Neural cell (in vitro differentiated cells): Measurements from ENCODE around the gene TROAP. TPM values are rescaled to one million over a fixed set of nuclear protein-coding genes. Genes with fewer than 3 reads are reported as not detected.

Experiments used
- H2AFZ ChIP-seq: fragments of 200-600, 300-800 bp; sonication (generic), shearing (Covaris generic); 2 replicates; pipeline ENCODE4 v1.6.0; 2014; ENCODE audit warnings: low read depth, mild to moderate bottlenecking, antibody characterized with exemption, low read length, moderate library complexity
- H3F3A ChIP-seq: fragments of 200-600 bp; shearing (Covaris generic); 2 replicates; pipeline ENCODE4 v1.6.1; 2016; ENCODE audit warnings: mild to moderate bottlenecking, moderate library complexity, mixed read lengths, antibody characterized with exemption, low read length; ENCODE audit not compliant: insufficient read depth, poor library complexity, severe bottlenecking
- H3K27ac ChIP-seq: fragments of 200-600, 300-800 bp; sonication (generic), shearing (Covaris generic); 2 replicates; pipeline ENCODE4 v1.5.1; 2014; ENCODE audit warnings: mild to moderate bottlenecking, low read length, moderate library complexity
- H3K27me3 ChIP-seq: fragments of 300-800, 200-600 bp; sonication (generic), shearing (Covaris generic); 2 replicates; pipeline ENCODE4 v1.6.0; 2014; ENCODE audit warnings: mild to moderate bottlenecking, low read depth, low read length, moderate library complexity; ENCODE audit not compliant: insufficient read depth
- H3K36me3 ChIP-seq: fragments of 300-800, 200-600 bp; sonication (generic), shearing (Covaris generic); 2 replicates; pipeline ENCODE4 v1.5.1; 2014; ENCODE audit warnings: mild to moderate bottlenecking, antibody characterized with exemption, low read length, moderate library complexity; ENCODE audit not compliant: insufficient read depth
- H3K4me2 ChIP-seq: fragments of 300-800, 200-600 bp; sonication (generic), shearing (Covaris generic); 2 replicates; pipeline ENCODE4 v1.6.0; 2014; ENCODE audit warnings: mild to moderate bottlenecking, low read length
- H3K4me3 ChIP-seq: fragments of 300-800, 200-600 bp; sonication (generic), shearing (Covaris generic); 2 replicates; pipeline ENCODE4 v1.5.1; 2014; ENCODE audit warnings: mild to moderate bottlenecking, low read length, moderate library complexity
- H3K79me2 ChIP-seq: fragments of 200-600 bp; shearing (Covaris generic); replicated peaks from 2 replicates; pipeline ENCODE4 v1.6.0; 2014; ENCODE audit warnings: mild to moderate bottlenecking, low read length, moderate library complexity; ENCODE audit not compliant: insufficient read depth
- H3K9ac ChIP-seq: fragments of 300-800, 200-600 bp; sonication (generic), shearing (Covaris generic); 2 replicates; pipeline ENCODE4 v1.6.1; 2016; ENCODE audit warnings: mild to moderate bottlenecking, low read length, mixed read lengths
- H3K9me2 ChIP-seq: fragments of 200-600 bp; shearing (Covaris generic); 2 replicates; pipeline ENCODE4 v1.6.1; 2016; ENCODE audit warnings: mild to moderate bottlenecking, low read length, mixed read lengths; ENCODE audit not compliant: insufficient read depth
- H3K9me3 ChIP-seq: fragments of 200-600, 300-800 bp; sonication (generic), shearing (Covaris generic); 2 replicates; pipeline ENCODE4 v1.6.1; 2016; ENCODE audit warnings: mild to moderate bottlenecking, mixed run types, low read length, moderate library complexity, mixed read lengths
- H4K20me1 ChIP-seq: fragments of 200-600 bp; shearing (Covaris generic); 2 replicates; pipeline ENCODE4 v1.6.1; 2016; ENCODE audit warnings: mild to moderate bottlenecking, mixed run types; ENCODE audit not compliant: insufficient read depth
- EP300 ChIP-seq: fragments of 450-650 bp; conservative IDR thresholded peaks from 2 replicates; pipeline ENCODE4 v1.6.1; 2014; ENCODE audit warnings: antibody characterized with exemption, mild to moderate bottlenecking, moderate library complexity; ENCODE audit not compliant: poor library complexity, severe bottlenecking
- EZH2 ChIP-seq: fragments of 200-600, 300-800 bp; shearing (Covaris generic), sonication (generic); IDR thresholded peaks from 2 replicates; pipeline ENCODE4 v1.6.1; 2014; ENCODE audit warnings: antibody characterized with exemption, low read length, borderline replicate concordance, mild to moderate bottlenecking; ENCODE audit not compliant: insufficient read depth, poor library complexity, severe bottlenecking
- MXI1 ChIP-seq: fragments of 450-650 bp; conservative IDR thresholded peaks from 2 replicates; pipeline ENCODE4 v1.6.1; 2014; ENCODE audit warnings: antibody characterized with exemption, mild to moderate bottlenecking; ENCODE audit not compliant: poor library complexity, severe bottlenecking
- POLR2AphosphoS5 ChIP-seq: IDR thresholded peaks from 2 replicates; pipeline ENCODE4 v1.6.1; 2012
- RAD21 ChIP-seq: fragments of 450-650 bp; conservative IDR thresholded peaks from 2 replicates; pipeline ENCODE4 v1.6.1; 2014; ENCODE audit warnings: antibody characterized with exemption, mild to moderate bottlenecking, moderate library complexity
- SMC3 ChIP-seq: fragments of 450-650 bp; conservative IDR thresholded peaks from 2 replicates; pipeline ENCODE4 v1.6.1; 2014; ENCODE audit warnings: antibody characterized with exemption, mild to moderate bottlenecking, moderate library complexity; ENCODE audit not compliant: poor library complexity
- TAF1 ChIP-seq: IDR thresholded peaks from 2 replicates; pipeline ENCODE4 v1.6.1; 2012; ENCODE audit warnings: low read depth
- polyA plus RNA-seq: library from polyadenylated mRNA; depleted of rRNA; stranded (reverse); fragments of >200 nt; gene quantifications from 2 replicates; pipeline ENCODE4 v1.2.3, GENCODE V29; 2014
- TF ChIP-seq, protein P1 (sequence below): fragments of 450-650 bp; IDR thresholded peaks from 2 replicates; pipeline ENCODE4 v1.5.1; 2014; ENCODE audit warnings: antibody characterized with exemption, mild to moderate bottlenecking, moderate library complexity; ENCODE audit not compliant: poor library complexity, severe bottlenecking
- TF ChIP-seq, protein P2 (sequence below): IDR thresholded peaks from 2 replicates; pipeline ENCODE4 v1.6.1; 2012; ENCODE audit warnings: borderline replicate concordance

The TROAP gene
- polyA plus RNA-seq, 1 donor from 2014 or later: 1.3 TPM

DNA sequence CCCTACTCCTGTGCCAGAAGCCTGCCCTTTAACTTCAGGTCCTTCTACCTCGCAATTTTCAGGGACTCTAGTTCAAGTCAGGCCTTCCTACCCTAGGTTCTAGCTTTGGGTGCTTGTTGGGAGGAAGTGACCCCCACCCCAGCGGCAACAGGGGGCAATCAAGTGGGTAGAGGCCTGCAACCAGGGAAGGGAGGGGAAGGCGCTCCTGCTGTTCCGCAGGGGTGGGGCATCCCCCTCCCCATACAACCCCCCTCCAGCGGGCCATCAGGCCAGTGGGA, 28.3 kb upstream of the TROAP start:
- Histone ChIP-seq H3K4me3 (no peak overlapping the region), H4K20me1 (no peaks in the 10 kb centered on the region), H3K9me2 (no peaks in the 10 kb centered on the region), H3K27me3 (peaks cover 63% of the 10 kb centered on the region), H3F3A (no peaks in the 10 kb centered on the region), H3K9ac (no peak overlapping the region), H3K79me2 (no peaks in the 10 kb centered on the region), H3K4me2 (no peak overlapping the region), H3K27ac (no peak overlapping the region), H2AFZ (no peak overlapping the region), H3K9me3 (no peaks in the 10 kb centered on the region), H3K36me3 (no peaks in the 10 kb centered on the region)
- no peak for TF ChIP-seq RAD21
- no peak for TF ChIP-seq POLR2AphosphoS5
- TF ChIP-seq SMC3: no peak
- TF ChIP-seq MXI1: no peak
- TF ChIP-seq TAF1: no peak
- TF ChIP-seq, protein P1, sequence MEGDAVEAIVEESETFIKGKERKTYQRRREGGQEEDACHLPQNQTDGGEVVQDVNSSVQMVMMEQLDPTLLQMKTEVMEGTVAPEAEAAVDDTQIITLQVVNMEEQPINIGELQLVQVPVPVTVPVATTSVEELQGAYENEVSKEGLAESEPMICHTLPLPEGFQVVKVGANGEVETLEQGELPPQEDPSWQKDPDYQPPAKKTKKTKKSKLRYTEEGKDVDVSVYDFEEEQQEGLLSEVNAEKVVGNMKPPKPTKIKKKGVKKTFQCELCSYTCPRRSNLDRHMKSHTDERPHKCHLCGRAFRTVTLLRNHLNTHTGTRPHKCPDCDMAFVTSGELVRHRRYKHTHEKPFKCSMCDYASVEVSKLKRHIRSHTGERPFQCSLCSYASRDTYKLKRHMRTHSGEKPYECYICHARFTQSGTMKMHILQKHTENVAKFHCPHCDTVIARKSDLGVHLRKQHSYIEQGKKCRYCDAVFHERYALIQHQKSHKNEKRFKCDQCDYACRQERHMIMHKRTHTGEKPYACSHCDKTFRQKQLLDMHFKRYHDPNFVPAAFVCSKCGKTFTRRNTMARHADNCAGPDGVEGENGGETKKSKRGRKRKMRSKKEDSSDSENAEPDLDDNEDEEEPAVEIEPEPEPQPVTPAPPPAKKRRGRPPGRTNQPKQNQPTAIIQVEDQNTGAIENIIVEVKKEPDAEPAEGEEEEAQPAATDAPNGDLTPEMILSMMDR: no peak
- TF ChIP-seq, protein P2, sequence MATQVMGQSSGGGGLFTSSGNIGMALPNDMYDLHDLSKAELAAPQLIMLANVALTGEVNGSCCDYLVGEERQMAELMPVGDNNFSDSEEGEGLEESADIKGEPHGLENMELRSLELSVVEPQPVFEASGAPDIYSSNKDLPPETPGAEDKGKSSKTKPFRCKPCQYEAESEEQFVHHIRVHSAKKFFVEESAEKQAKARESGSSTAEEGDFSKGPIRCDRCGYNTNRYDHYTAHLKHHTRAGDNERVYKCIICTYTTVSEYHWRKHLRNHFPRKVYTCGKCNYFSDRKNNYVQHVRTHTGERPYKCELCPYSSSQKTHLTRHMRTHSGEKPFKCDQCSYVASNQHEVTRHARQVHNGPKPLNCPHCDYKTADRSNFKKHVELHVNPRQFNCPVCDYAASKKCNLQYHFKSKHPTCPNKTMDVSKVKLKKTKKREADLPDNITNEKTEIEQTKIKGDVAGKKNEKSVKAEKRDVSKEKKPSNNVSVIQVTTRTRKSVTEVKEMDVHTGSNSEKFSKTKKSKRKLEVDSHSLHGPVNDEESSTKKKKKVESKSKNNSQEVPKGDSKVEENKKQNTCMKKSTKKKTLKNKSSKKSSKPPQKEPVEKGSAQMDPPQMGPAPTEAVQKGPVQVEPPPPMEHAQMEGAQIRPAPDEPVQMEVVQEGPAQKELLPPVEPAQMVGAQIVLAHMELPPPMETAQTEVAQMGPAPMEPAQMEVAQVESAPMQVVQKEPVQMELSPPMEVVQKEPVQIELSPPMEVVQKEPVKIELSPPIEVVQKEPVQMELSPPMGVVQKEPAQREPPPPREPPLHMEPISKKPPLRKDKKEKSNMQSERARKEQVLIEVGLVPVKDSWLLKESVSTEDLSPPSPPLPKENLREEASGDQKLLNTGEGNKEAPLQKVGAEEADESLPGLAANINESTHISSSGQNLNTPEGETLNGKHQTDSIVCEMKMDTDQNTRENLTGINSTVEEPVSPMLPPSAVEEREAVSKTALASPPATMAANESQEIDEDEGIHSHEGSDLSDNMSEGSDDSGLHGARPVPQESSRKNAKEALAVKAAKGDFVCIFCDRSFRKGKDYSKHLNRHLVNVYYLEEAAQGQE: no peak
- TF ChIP-seq EP300: no peak
- no peak for TF ChIP-seq EZH2

DNA sequence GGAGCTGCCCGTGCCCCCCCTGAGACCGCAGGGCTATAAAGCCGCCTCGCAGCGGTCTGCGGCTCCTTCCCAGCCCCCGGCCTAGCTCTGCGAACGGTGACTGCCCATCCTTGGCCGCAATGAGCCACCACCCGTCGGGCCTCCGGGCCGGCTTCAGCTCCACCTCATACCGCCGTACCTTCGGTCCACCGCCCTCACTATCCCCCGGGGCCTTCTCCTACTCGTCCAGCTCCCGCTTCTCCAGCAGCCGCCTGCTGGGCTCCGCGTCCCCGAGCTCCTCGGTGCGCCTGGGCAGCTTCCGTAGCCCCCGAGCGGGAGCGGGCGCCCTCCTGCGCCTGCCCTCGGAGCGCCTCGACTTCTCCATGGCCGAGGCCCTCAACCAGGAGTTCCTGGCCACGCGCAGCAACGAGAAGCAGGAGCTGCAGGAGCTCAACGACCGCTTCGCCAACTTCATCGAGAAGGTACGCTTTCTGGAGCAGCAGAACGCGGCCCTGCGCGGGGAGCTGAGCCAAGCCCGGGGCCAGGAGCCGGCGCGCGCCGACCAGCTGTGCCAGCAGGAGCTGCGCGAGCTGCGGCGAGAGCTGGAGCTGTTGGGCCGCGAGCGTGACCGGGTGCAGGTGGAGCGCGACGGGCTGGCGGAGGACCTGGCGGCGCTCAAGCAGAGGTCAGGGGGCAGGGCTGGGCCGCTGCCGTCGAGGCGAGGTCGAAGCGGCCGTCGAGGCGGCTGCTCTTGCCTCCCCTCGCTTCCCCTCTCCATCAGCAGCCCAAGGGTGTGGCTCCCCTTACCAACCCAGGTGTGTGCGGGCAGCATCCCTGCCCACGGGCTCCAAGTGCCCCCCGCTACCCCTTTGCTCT, 27.7 kb upstream of the TROAP start, which contains the start of gene PRPH:
Gene PRPH (plus strand): TSS at position 66 of the 855 bp plus-strand sequence. CDS start 54 bp downstream, at position 120.
- Histone ChIP-seq H3K27me3 (peaks cover 63% of the 10 kb centered on the region), H3F3A (no peaks in the 10 kb centered on the region), H3K9me3 (no peaks in the 10 kb centered on the region), H3K9me2 (no peaks in the 10 kb centered on the region), H3K4me3 (no peak within 1 kb of the TSS), H3K4me2 (no peak within 1 kb of the TSS), H3K79me2 (no peaks in the 10 kb centered on the region), H3K27ac (no peak within 1 kb of the TSS), H2AFZ (no peak within 1 kb of the TSS), H4K20me1 (no peaks in the 10 kb centered on the region), H3K9ac (no peak within 1 kb of the TSS), H3K36me3 (no peaks in the 10 kb centered on the region)
- TF ChIP-seq, protein P1: no peak
- TF ChIP-seq POLR2AphosphoS5: no peak
- no peak for TF ChIP-seq EP300
- no peak for TF ChIP-seq SMC3
- no peak for TF ChIP-seq MXI1
- no peak for TF ChIP-seq EZH2
- TF ChIP-seq, protein P2: no peak
- no peak for TF ChIP-seq TAF1
- no peak for TF ChIP-seq RAD21
